GM21367 (cell line): Measurements from ENCODE around the gene EAPP.
"Not testable (repeated sequence)": the region's sequence is repeated elsewhere in the genome, so short reads cannot be mapped to it uniquely, and the experiment has no call there.

ENCODE experiments used
- ATAC-seq: cut with Tn5 transposase; IDR thresholded peaks from one replicate; pipeline ENCODE4 v1.9.1; 2021; ENCODE audit not compliant: unreplicated experiment

Gene EAPP

DNA sequence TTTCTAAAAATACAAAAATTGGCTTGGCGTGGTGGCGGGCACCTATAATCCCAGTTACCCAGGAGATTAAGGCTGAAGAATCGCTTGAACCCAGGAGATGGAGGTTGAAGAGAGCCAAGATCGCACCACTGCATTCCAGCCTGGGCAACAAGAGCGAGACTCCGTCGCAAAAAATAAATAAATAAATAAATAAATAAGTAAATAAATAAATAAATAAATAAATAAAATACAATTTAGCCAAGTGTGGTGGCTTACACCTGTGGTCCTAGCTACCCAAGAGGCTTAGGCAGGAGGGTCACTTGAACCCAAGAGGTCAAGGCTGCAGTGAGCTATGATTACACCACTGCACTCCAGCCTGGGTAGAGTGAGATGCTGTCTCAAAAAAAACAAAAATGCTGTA lies 51.0 kb downstream of the EAPP start:
- ATAC-seq, result no peak

DNA sequence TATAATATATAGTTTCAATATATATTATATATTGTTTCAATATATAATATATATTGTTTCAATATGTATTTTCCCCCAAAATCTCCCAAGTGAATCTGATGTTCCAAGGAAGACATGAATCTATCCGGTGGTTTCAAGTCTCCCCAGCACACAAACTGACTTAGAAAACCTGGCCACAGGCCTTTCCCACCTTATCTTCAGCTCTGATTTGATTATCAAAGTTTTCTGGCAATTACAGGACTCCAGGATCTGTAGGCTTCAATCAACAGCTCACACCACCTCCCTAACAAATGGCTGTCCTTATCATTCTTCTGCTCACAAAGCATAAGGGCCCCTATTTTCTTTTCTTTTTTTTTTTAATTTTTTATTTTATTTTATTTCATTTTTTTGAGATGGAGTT lies 54.8 kb downstream of the EAPP start:
- no peak for ATAC-seq

DNA sequence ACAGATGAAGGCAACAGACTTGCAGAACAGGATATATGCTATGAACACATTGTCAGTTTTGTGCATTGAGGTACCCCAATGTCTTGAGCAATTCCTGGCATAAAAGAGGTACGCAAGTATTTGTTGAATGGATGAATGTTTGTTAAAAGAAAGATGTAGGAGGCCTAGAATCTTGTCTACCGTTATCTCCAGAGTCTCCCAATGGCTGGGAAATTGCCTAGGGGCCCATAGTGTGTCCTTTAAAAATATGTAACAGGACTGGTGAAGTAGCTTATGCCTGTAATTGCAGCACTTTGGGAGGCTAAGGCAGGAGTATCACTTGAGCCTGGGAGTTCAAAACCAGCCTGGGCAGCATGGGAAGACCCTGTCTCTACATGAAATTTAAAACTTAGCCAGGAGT lies 57.0 kb downstream of the EAPP start:
- no peak for ATAC-seq

DNA sequence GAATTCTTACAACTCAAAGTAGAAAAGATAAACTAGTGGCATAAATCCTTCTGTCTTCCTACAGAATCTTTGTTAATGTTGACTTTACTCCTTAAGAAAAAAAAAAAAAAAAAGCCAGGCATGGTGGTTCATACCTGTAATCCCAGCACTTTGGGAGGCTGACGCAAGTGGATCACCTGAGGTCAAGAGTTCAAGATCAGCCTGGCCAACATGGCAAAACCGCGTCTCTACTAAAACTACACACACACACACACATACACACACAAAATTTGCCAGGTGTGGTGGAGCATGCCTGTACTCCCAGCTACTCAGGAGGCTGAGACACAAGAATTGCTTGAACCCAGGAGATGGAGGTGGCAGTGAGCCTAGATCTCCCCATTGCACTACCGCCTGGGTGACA lies 59.8 kb downstream of the EAPP start:
- no peak for ATAC-seq

DNA sequence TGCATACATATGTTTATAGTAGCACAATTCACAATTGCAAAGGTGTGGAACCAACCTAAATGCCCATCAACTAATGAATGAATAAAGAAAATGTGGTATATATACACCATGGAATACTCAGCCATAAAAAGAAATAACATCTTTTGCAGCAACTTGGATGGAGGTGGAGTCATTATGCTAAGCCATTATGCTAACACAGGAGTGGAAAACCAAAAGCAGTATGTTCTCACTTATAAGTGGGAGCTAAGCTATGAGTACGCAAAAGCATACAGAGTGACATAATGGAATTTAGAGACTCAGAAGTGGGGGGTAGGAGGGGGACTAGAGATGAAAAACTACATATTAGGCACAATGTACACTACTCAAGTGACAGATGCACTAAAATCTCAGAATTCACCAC lies 61.2 kb downstream of the EAPP start:
- no peak for ATAC-seq

DNA sequence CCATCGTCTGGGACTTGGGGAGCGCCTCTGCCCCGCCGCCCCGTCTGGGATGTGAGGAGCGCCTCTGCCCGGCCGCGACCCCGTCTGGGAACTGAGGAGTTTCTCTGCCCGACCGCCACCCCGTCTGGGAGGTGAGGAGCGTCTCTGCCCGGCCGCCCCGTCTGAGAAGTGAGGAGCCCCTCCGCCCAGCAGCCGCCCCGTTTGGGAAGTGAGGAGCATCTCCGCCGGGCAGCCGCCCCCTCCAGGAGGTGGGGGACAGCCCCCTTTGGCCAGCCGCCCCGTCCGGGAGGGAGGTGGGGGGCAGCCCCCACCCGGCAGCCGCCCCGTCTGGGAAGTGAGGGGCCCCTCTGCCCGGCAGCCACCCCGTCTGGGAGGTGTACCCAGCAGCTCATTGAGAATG lies 63.5 kb downstream of the EAPP start:
- not testable (repeated sequence) for ATAC-seq

DNA sequence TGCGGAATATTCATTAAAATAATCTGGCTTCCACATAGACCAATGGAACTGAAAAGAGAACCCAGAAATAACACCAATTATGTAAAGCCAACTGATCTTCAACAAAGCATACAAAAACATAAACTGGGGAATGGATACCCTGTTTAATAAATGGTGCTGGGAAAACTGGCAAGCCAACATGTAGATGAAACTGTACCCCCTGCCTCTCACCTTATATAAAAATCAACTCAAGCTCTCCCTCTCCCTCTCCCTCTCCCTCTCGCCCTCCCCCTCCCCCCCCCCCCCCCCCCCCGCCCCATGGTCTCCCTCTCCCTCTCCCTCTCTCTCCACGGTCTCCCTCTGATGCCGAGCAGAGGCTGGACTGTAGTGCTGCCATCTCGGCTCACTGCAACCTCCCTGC lies 64.3 kb downstream of the EAPP start:
- ATAC-seq, result no peak

DNA sequence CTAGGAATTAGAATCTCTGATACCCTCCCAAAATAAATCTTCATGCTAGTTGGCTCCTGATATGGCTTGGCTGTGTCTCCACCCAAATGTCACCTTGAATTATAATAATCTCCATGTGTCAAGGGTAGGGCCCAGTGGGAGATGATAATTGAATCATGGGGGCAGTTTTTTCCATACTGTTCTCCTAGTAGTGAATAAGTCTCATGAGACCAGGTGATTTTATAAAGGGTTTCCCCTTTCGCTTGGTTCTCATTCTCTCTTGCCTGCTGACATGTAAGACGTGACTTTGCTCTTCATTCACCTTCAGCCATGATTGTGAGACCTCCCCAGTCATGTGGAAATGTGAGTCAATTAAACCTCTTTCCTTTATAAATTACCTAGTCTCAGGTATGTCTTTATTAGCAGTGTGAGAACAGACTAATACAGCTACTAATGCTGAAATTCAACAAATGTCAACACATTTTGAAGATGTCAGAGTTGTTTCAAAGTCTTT lies 65.3 kb downstream of the EAPP start:
- no peak for ATAC-seq

DNA sequence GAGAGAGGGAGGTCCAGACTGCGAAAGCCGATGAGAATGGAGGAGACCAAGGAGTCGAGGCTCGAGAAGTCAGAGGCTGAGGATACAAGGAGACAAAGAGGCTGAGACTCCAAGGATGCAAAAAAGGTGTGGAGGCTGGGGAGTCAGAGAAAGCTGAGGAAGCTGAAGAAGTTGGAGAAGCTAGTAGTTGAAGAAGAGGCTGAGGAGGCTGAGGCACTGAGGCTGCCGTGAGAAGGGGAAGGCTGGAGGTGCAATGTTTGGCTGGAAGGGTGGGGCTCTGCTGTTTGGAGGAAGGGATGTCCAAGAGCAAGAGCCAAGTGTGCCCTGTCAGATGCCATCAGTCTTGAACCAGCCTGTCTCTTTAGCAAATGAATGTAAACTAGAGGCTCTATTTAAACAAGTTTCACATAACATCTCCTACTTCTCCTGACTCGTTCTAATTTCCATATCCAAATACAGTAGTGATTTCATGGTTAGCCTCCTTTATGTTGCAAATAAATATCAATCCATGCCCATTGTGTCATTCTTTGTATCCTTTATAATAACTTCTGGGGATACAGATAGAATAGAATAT lies 66.7 kb downstream of the EAPP start:
- no peak for ATAC-seq

DNA sequence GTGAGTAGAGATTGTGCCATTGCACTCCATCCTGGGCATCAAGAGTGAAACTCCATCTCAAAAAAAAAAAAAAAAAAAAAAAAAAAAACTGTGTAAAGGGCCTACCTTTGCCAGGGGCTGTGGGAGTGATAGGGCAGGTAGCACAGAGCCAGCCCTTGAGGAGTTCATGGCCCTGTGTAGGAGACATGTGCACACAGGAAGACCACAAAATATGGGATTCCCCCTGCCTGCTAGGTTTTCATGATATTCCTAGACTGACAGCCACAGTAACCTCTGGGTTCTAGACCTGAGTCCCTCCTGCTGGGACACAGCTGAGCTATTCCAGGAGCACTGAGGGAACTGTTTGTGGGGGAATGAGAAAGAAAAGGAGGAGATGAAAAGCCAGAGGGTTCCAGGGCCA lies 69.2 kb downstream of the EAPP start:
- ATAC-seq, result no peak

DNA sequence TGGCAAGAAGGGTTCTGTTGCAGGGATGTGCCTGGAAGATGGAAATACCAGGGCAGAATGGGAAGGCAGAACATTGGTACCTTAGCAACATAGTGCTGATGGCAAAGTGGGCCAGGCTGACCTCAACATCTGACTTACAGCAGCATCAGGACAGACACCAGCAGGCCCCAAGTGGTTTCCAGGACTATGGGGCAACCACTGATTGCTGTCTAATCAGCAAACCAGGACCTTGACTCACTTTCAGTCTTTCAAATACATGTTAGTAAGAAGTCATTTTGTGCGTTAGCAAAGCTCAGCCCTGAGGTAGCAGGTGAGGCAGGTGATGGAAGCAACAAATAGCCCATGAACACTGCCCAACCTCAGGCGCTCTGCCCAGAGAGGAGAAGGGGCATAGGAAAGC lies 72.8 kb downstream of the EAPP start:
- ATAC-seq, result no peak
